Stomach smooth muscle (tissue), 2 donors: ENCODE measurements around the gene LGI4.

ENCODE experiments used
- H3K27ac ChIP-seq: one replicate; pipeline ENCODE4 v1.7.0; 2013; ENCODE audit warnings: mild to moderate bottlenecking, low read length, inconsistent platforms
- H3K27me3 ChIP-seq, 2 donors: one replicate each; pipeline ENCODE4 v1.7.0; 2013; ENCODE audit warnings: low read length in 2 of 2; ENCODE audit not compliant: insufficient read depth in 2 of 2, control insufficient read depth in 1 of 2
- H3K36me3 ChIP-seq, 2 donors: one replicate each; pipeline ENCODE4 v1.7.0; 2013; ENCODE audit warnings: low read length in 2 of 2; ENCODE audit not compliant: control insufficient read depth in 2 of 2, insufficient read depth in 2 of 2
- H3K4me1 ChIP-seq: one replicate; pipeline ENCODE4 v1.7.0; 2013; ENCODE audit warnings: low read length; ENCODE audit not compliant: control insufficient read depth, insufficient read depth
- H3K4me3 ChIP-seq, 2 donors: one replicate each; pipeline ENCODE4 v1.7.0; 2013; ENCODE audit warnings: low read length in 2 of 2
- H3K9ac ChIP-seq, 2 donors: one replicate each; pipeline ENCODE4 v1.7.0; 2013; ENCODE audit warnings: low read length in 2 of 2, mild to moderate bottlenecking in 1 of 2
- H3K9me3 ChIP-seq, 2 donors: one replicate each; pipeline ENCODE4 v1.7.0; 2013; ENCODE audit warnings: low read length in 2 of 2; ENCODE audit not compliant: control insufficient read depth in 2 of 2
- donor health status: healthy.
- donor health status: Pancreatic carcinoma.

LGI4 gene

DNA sequence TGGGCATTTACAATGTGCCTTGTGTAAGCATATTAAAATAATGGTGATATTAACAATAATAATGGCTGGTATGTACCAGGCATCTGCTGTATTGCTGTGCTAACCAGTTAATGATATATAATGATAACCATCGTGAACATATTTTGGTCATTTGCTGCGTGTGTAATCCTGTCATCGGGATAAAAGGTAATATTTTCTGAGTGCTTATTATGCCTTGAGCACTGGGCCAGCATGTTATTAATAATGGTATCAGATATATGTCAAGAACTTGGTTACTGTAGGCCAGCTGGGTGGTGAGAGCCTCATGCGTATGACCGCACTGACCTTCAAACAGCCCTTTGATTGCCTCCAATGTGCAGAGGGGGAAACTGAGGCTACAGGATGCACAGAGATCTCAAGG is 41.4 kb downstream of the LGI4 start:
- Histone ChIP-seq H3K36me3 (no peaks in the 10 kb centered on the region), H3K27ac (no peak overlapping the region), H3K9me3 (no peaks in the 10 kb centered on the region), H3K27me3 (peaks cover 10 to 12% of the 10 kb centered on the region in 2 donors), H3K4me1 (peaks cover 4% of the 10 kb centered on the region), H3K9ac (no peak overlapping the region), H3K4me3 (no peak overlapping the region)

DNA sequence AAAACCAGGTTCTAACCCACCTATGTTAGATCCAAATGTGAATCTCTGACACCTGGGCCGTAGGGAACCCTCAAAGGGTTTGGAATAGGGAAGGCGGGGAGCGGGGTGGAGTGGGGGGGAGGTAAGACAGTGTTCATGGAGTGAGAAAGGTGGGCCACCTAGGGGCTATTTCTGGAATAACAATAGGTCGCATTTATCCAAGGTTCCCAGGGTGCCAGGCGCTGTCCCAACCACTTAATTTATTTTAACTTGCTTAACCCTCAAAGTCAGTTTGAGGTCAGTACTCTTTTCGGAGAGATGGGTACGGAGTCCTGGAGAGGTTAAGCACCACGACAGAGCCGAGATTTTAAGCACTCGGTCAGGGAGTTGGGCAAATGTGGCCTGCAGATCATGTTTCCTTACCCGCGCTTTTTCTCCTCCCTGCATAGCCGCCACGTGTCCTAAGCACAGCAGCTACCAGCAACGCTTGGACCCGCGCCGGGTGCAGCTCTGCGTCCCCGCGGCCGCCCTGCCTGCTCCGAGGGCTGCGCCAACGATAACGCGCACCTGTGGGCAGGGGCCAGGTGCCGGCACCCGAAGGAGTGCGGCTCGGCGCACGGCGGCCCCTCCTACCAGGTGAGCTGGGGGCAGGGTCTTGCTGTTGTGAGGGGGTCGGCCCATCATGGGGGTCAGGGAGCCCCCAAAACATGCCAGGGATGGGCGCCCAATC is 44.2 kb downstream of the LGI4 start:
- peak overlapping the region in 1 of 2 donors; percentile 8 for H3K4me3 ChIP-seq
- H3K27me3 ChIP-seq, result peaks cover 10 to 15% of the 10 kb centered on the region in 2 donors
- H3K9ac ChIP-seq, result no peak overlapping the region
- H3K9me3 ChIP-seq, result no peaks in the 10 kb centered on the region
- H3K27ac ChIP-seq, result no peak overlapping the region
- H3K36me3 ChIP-seq, result no peaks in the 10 kb centered on the region
- H3K4me1 ChIP-seq, result peaks cover 4% of the 10 kb centered on the region

DNA sequence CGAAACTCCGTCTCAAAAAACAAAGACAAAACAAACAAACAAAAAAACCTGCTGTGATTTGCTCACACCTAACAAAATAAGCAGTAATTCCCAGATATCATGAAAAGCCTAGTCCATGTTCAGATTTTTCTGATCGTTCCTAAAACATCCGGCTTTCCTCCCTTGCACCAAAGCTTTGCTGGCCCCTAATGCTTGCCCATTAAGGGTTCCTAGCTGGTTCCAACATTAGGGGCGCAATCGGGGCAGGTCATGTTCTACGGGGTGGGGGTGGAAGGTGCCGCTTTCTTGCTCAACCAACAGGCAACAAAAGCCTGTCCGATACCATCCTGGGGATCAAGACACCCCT is 44.7 kb downstream of the LGI4 start:
- no peak overlapping the region for H3K9ac ChIP-seq
- no peak overlapping the region for H3K27ac ChIP-seq
- H3K36me3 ChIP-seq, result no peaks in the 10 kb centered on the region
- peaks cover 10 to 15% of the 10 kb centered on the region in 2 donors for H3K27me3 ChIP-seq
- no peak overlapping the region for H3K4me3 ChIP-seq
- no peaks in the 10 kb centered on the region for H3K9me3 ChIP-seq
- H3K4me1 ChIP-seq, result peaks cover 4% of the 10 kb centered on the region

DNA sequence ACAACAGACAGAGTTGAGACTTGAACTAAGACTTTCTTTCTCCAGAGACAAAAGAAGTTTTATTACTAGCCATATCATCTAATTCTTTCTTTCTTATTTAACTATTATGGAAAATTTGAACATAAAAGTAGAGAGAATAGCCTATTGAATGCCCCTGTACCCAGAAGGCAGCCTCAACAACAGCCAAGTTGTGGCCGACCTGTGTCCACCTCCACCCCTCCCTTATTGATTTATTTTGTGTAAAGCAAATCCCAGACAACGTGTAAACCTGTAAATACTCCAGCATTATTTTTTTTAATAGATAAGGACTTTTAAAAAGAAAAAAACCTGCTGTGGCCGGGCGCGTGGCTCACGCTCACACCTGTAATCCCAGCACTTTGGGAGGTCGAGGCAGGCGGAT is 45.3 kb downstream of the LGI4 start:
- no peak overlapping the region for H3K4me3 ChIP-seq
- H3K36me3 ChIP-seq, result no peaks in the 10 kb centered on the region
- no peak overlapping the region for H3K27ac ChIP-seq
- H3K4me1 ChIP-seq, result peaks cover 4% of the 10 kb centered on the region
- peaks cover 10 to 15% of the 10 kb centered on the region in 2 donors for H3K27me3 ChIP-seq
- H3K9ac ChIP-seq, result no peak overlapping the region
- H3K9me3 ChIP-seq, result no peaks in the 10 kb centered on the region

DNA sequence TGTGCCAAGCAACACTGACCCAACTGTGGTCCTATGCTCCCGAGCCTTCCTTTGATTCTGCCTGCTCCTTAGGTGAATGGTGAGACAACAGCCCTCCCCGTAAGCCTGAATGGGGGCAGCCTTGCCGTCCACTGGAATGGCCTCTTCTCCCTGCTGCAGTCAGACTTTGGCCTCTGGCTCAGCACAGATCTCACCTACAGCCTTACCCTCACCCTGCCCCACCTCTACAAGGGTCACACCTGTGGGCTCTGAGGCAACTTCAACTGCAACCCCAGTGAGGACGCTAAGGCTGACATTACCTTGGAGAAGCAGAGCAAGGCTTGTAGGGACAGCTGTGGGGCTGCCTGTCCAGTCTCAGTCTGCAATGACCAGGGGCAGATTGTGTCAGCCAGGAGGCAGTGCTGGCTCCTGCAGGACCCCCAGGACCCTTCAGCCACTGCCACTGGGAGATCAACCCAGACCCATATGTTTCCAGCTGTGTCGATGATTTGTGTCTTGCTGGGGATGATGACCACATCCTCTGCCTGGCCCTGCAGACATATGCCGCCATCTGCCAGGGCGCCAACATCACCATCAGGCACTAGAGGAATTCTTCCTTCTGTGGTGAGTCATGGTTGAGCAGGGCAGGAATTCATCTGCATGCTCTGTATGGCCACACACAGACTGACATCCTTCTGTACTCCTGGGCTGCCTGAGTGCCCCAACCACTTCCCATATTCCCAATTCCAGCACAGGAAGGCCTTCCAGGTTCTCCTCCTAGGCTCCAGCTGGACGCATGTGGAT is 46.5 kb downstream of the LGI4 start:
- H3K4me1 ChIP-seq, result peaks cover 4% of the 10 kb centered on the region
- no peaks in the 10 kb centered on the region for H3K36me3 ChIP-seq
- H3K27me3 ChIP-seq, result peaks cover 12% of the 10 kb centered on the region in 2 donors
- H3K27ac ChIP-seq, result no peak overlapping the region
- no peaks in the 10 kb centered on the region for H3K9me3 ChIP-seq
- no peak overlapping the region for H3K9ac ChIP-seq
- no peak overlapping the region for H3K4me3 ChIP-seq

DNA sequence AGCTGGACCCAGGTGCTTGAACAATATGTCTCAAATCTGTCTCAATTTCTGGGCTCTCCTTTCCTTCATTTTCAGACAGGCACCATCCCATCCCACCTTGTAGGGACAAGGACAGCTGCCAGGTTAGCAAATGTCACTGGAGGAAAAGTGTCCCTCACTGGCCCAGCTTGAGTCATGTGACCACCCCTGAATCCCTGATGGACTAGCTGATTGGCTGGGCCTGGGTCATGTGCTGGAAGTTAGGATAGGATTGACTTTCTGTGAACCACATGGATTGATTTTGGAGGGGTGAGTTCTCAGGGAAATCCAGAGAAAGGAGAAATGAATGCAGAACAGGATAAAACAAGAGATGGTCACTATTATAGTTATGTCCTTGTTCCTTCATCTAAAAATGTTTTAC is 47.5 kb downstream of the LGI4 start:
- Histone ChIP-seq H3K9ac (no peak overlapping the region), H3K4me1 (peaks cover 4% of the 10 kb centered on the region), H3K36me3 (no peaks in the 10 kb centered on the region), H3K9me3 (peaks cover 0 to 2% of the 10 kb centered on the region in 2 donors), H3K27ac (no peak overlapping the region), H3K4me3 (no peak overlapping the region), H3K27me3 (peaks cover 12% of the 10 kb centered on the region in 2 donors)

DNA sequence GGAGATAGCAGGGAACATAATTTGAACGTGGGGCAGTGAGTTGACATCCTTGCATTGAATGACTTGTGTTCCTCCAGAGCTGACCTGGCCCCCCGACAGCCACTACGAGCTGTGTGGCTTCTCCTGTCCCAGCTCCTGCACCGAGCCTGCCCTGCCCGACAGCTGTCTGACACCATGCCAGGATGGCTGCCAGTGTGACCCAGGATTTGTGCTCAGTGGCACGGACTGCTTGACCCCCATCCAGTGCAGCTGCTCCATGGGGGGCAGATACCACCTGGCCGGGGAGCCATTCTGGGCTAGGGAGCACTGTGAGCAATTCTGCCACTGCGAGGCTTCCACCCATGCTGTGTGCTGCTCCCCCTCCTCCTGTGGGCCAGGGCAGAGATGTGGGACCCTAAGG is 48.4 kb downstream of the LGI4 start:
- Histone ChIP-seq H3K9ac (no peak overlapping the region), H3K9me3 (peaks cover 0 to 2% of the 10 kb centered on the region in 2 donors), H3K4me1 (peaks cover 4% of the 10 kb centered on the region), H3K27ac (no peak overlapping the region), H3K4me3 (no peak overlapping the region), H3K36me3 (no peaks in the 10 kb centered on the region), H3K27me3 (peaks cover 12% of the 10 kb centered on the region in 2 donors)

DNA sequence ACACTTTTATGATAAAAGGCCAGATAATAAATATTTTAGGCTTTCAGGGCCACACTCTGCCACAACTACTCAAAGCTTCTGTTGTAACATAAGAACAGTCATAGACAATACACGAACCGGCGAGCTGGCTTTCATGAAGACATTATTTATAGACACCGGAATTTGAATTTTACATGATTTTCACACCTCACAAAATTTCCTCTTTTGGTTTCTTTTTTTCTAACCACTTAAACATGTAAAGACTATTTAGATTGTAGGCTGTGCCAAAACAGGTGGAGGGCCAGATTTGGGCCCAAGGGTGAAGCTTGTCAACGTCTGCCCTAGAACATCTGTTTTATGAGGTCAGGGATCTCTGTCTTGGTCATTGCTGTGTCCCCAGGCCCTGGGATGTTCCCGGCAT is 48.9 kb downstream of the LGI4 start:
- peaks cover 0 to 2% of the 10 kb centered on the region in 2 donors for H3K9me3 ChIP-seq
- H3K4me1 ChIP-seq, result peaks cover 4% of the 10 kb centered on the region
- H3K36me3 ChIP-seq, result no peaks in the 10 kb centered on the region
- peaks cover 7 to 9% of the 10 kb centered on the region in 2 donors for H3K27me3 ChIP-seq
- H3K9ac ChIP-seq, result no peak overlapping the region
- H3K27ac ChIP-seq, result no peak overlapping the region
- H3K4me3 ChIP-seq, result no peak overlapping the region

DNA sequence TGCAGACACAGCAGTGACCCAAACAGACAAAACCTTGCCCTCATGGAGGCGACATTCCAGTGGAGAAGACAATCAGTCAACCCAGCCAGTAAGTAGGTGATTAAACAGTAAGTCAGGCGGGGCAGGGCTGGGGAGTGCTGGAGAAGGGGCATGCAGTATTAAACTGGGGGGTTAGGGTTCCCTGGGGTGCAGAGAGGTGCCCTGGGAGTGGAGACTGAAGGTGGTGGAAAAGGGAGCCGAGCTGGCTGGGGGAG is 50.4 kb downstream of the LGI4 start:
- Histone ChIP-seq H3K27ac (no peak overlapping the region), H3K4me3 (no peak overlapping the region), H3K9ac (no peak overlapping the region), H3K9me3 (peaks cover 0 to 2% of the 10 kb centered on the region in 2 donors), H3K4me1 (no peaks in the 10 kb centered on the region), H3K27me3 (peaks cover 5 to 6% of the 10 kb centered on the region in 2 donors), H3K36me3 (no peaks in the 10 kb centered on the region)

DNA sequence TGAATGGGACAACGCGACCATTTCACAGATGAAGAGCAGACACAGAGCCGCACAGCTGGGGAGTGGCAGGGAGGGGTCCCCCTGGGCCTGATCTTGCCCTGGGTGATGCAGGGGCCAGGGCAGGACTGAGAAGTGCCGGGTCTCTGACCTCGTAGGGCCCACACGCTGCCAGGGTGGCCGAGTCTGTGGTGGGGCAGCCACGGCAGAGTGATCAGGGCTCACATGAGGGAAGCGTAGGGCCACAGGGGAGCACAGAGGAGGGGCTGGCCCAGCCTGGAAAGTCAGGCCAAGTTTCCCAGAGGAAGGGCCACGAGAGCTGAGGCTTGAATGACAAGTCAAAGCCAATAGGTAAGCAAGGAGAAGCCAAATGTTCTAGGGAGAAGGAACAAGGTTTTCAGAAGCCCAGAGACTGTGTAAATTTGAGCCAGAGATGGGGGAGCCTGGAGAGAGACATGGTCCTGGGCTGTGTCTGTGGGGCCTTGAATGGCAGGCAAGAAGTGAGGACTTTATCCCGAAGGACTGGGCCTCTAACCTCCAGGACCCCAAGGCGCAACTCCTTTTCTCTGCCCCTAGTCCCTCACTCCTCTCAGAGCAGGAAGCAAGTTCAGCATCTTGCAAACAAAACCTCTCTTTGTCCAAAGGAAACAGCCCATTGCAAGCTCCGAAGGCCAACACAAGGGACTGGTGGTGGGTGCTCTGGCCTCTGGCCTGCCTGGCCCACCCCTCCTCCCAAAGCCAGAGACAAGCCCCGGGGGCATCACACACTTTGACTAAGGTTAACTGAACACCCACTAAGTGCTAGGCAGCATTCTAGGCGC is 51.0 kb downstream of the LGI4 start:
- H3K4me1 ChIP-seq, result no peaks in the 10 kb centered on the region
- peaks cover 2 to 6% of the 10 kb centered on the region in 2 donors for H3K27me3 ChIP-seq
- H3K9me3 ChIP-seq, result peaks cover 0 to 2% of the 10 kb centered on the region in 2 donors
- no peak overlapping the region for H3K4me3 ChIP-seq
- H3K36me3 ChIP-seq, result no peaks in the 10 kb centered on the region
- no peak overlapping the region for H3K9ac ChIP-seq
- H3K27ac ChIP-seq, result no peak overlapping the region
